HG02571 (cell line): ENCODE data around the gene PHF3.

Experiments
- ATAC-seq: cut with Tn5 transposase; IDR thresholded peaks from one replicate; pipeline ENCODE4 v1.9.1; 2021; ENCODE audit warnings: mild to moderate bottlenecking, moderate library complexity; ENCODE audit not compliant: unreplicated experiment

Gene PHF3

GRCh38 chr6:63760199-63760598, 124.6 kb downstream of the PHF3 start:
- ATAC-seq, result no peak

DNA sequence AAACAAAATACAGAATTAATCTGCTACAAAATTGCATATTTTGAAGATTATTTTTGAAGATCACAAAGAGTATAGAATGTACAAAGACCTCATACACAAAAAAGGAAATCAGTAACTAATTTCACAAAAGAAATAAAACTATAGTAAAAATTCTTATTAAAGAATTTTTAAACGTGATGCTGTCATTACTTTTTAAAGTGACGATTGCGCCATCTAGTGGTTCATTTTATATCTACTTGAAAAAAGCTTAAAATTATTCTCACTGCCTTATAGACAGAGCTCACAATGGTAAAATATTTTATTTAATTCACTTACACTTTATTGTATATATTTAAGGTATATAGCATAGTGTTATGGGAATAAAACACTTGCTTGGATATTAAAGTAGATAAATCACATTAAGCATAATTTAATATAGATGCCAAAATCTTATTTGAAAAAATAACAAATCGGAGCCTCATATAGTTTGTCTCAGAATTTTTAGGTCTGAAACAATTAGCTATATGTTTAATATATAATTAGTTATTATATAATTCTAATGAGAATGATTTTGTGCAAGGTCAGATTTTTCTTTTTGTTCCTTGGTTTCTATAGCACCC, 128.8 kb downstream of the PHF3 start:
- no peak for ATAC-seq
